Measurements from ENCODE around the gene EBF3.

EBF3 gene

DNA sequence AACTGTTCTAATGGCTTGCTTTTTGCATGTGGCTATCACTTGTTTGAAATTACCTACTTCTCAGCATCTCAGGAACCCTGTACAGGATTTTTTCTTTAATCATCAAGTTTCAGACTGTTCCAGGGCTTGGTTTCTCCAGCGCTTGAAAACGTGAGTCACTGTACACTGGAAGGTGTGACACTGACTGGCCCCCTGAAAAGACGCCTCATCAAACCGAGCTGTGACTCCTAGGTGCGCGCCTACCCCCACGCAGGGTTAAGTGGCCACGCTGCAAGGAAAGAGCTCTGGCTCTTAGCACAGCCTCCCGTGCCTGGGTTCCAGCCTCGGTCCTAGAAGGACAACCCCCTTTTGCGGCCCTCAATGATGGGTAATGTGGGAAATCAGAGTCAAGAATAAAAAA, 81.0 kb downstream of the EBF3 start:
- H3K27ac ChIP-seq: no peak overlapping the region
- no peak overlapping the region for H3K4me3 ChIP-seq
- TF ChIP-seq, protein P1, sequence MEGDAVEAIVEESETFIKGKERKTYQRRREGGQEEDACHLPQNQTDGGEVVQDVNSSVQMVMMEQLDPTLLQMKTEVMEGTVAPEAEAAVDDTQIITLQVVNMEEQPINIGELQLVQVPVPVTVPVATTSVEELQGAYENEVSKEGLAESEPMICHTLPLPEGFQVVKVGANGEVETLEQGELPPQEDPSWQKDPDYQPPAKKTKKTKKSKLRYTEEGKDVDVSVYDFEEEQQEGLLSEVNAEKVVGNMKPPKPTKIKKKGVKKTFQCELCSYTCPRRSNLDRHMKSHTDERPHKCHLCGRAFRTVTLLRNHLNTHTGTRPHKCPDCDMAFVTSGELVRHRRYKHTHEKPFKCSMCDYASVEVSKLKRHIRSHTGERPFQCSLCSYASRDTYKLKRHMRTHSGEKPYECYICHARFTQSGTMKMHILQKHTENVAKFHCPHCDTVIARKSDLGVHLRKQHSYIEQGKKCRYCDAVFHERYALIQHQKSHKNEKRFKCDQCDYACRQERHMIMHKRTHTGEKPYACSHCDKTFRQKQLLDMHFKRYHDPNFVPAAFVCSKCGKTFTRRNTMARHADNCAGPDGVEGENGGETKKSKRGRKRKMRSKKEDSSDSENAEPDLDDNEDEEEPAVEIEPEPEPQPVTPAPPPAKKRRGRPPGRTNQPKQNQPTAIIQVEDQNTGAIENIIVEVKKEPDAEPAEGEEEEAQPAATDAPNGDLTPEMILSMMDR (IDR thresholded peaks at IDR 0.05): no peak
- DNase-seq (ENCODE audit: low spot score): no peak

DNA sequence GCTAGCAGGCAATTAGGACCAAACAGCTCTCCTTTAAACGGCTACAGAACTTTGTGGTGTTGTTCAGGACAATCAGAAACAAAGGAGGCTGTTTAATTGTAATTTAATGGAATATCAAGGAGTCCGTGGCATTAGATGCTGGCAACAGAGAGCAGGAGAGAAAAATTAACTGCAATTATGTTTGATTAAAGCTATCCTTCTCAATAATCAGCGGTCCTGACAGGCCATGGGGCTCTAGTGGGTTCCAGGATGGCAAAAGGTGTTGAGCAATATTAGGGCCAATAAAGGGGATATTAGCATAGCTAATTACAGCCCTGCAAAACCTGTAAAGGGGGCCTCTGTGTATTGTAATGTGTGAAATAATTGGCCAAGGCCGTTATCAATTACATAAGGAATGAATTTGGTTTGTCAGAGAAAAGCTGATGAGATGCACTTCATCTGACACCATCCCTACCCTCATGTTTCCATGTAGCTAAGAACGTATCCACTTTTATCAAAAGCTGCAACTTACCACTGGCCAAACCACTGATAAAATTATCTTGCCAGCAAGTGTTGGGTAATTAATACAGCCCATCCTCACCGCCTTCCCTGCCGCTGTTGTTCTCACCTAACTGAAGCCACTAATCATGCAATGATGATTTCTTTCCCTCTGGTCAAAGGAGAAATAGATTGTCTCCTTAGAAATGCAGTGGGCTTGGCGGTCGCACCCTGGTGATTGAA, 81.6 kb downstream of the EBF3 start:
- no peak for DNase-seq (ENCODE audit: low spot score)
- Histone ChIP-seq H3K4me3 (no peak overlapping the region), H3K27ac (no peak overlapping the region)
- TF ChIP-seq, protein P1 (IDR thresholded peaks at IDR 0.05): no peak

DNA sequence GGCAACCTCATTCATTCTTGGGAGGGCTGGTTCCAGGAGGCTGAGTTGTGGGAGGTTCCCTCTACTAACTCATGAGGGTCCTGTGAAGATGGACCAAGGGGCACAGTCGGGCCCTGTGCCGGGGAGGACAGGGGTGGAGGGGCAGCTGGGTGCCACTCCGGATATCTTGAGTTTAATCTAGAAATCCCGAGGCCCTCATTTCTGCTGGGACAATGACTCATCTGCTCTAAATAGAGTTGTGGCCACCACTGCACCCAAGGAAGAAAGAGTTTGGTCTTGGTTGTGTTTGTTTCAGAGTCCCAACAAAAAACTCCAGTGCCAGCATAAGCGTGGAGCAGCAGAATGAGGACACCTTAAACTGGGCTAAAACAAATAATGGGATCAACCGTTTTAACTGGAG, 82.4 kb downstream of the EBF3 start:
- Histone ChIP-seq H3K27ac (no peak overlapping the region), H3K4me3 (no peak overlapping the region)
- TF ChIP-seq, protein P1 (IDR thresholded peaks at IDR 0.05): no peak
- DNase-seq (ENCODE audit: low spot score): no peak

DNA sequence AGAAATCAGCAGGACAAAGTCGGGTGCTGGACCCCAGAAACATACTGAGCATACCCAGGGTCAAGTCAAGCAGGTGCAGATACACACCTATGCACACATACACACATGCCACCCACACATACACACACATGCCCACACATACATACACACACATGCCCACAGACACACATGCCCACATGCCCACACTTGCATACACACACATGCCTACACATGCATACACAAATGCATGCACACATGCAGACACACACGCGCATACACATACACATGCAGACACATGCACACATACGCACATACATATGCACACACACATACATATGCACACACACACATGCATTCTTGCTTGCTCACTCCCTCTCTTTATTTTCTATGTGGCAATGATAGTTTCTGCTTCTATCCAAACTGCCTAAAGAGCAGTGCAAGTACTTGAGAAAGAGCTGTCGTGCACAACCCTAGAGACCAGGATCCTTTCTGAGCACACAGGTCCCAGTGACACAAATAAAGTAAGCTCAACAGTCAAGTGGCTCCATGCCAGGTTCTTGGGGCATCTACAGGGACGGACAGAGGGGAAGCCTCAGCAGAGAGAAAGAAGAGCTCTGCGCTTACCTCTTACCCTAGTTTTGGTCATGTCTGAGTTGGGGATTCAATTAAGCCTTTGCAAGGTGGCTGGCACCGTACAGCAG, 83.7 kb downstream of the EBF3 start:
- H3K27ac ChIP-seq: no peak overlapping the region
- no peak overlapping the region for H3K4me3 ChIP-seq
- TF ChIP-seq, protein P1 (IDR thresholded peaks at IDR 0.05): no peak
- no peak for DNase-seq (ENCODE audit: low spot score)

DNA sequence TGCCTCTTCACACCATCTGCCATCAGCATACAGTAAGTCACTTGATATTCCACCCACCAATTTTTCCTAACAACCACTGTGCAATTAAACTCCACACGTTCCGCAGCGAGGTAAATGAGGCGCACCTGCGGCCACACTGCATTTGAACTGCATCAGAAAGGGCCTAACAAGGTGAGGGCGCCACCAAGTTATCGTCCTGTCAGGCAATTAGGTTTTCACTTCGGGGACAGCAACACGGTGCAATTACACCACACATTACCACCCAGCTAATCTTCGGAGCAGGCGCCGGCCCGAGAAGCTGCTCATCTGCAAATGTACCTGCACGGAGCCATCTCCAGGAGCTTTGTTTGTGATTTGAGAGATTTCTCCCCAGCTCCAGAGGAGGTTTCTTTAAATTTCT, 84.4 kb downstream of the EBF3 start:
- DNase-seq (ENCODE audit: low spot score): no peak
- TF ChIP-seq, protein P1 (IDR thresholded peaks at IDR 0.05): no peak

DNA sequence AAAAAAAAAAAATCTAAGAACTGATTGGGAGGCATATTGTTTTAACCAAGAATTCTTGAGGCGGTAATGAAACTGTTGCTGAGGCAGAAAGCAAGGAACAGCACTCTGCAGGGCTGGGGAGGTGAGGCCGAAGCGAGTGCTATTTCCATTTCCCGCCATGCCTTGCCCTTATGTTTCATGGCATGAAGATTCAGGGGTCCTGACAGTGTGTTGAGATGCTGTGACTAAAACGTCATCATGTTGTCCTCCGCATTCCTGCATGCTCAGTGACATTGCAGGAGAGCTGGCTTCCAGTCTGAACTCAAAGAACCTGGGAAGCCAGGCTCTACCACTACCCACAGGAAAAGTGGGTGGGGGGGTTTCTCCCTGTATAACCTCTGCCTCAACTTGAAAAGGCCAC, 85.2 kb downstream of the EBF3 start:
- no peak overlapping the region for H3K27ac ChIP-seq
- DNase-seq (ENCODE audit: low spot score): no peak
- TF ChIP-seq, protein P1 (IDR thresholded peaks at IDR 0.05): no peak
- no peak overlapping the region for H3K4me3 ChIP-seq

More for the DNA sequence above, 84.4 kb downstream of the EBF3 start:
- Histone ChIP-seq H3K27ac (no peak overlapping the region), H3K4me3 (no peak overlapping the region)

Data from coronary artery (tissue), 2 donors.